Pancreas (tissue), 10 donors: ENCODE results near the gene ATG9B. TPM values are rescaled to one million over a fixed set of nuclear protein-coding genes. Genes with fewer than 3 reads are reported as not detected.
"Not testable (repeated sequence)": the region's sequence is repeated elsewhere in the genome, so short reads cannot be mapped to it uniquely, and the experiment has no call there.

Source experiments
- ATAC-seq, 4 donors: fragments of 200-7000 bp; cut with Tn5 transposase; one replicate each; pipeline versions ENCODE4 v1.8.0 to v1.9.1; 2020; ENCODE audit warnings: mild to moderate bottlenecking in 4 of 4, moderate library complexity in 4 of 4
- DNase-seq, 6 donors: peaks; one replicate each; pipeline ENCODE4 v3.0.0-alpha.2; 2020
- FAIRE-seq: peaks from 2 replicates; lab custom pipeline; 2012; peaks lifted over from hg19 to GRCh38; lab: Jason Lieb, UNC
- H3K27ac ChIP-seq, 4 donors: fragments of 200-600 bp; sonication (generic); 1 replicate in 3 of 4; 2 replicates in 1 of 4; pipeline versions ENCODE4 v1.5.0 to v1.8.0; 2020
- H3K27me3 ChIP-seq, 4 donors: fragments of 200-600 bp; one replicate each; pipeline ENCODE4 v1.8.0; 2021
- H3K36me3 ChIP-seq, 3 donors: fragments of 200-600 bp; sonication (generic) in 1 of 3; one replicate each; pipeline versions ENCODE4 v1.5.0 to v1.8.0; 2020 to 2021
- H3K4me1 ChIP-seq, 3 donors: fragments of 200-600 bp; one replicate each; pipeline ENCODE4 v1.8.0; 2021
- H3K4me3 ChIP-seq, 4 donors: fragments of 200-600 bp; sonication (generic) in 2 of 4; one replicate each; pipeline versions ENCODE4 v1.5.0 to v1.8.0; 2020 to 2021
- H3K9me3 ChIP-seq, 4 donors: fragments of 200-600 bp; one replicate each; pipeline ENCODE4 v1.8.0; 2021
- CTCF ChIP-seq, 4 donors: fragments of 200-600 bp; sonication (generic) in 3 of 4; IDR thresholded peaks; one replicate each; pipeline versions ENCODE4 v1.5.0 to v1.8.0; 2021; ENCODE audit warnings: antibody characterized with exemption in 4 of 4
- WGBS, 2 donors: extraction: QIAGEN DNeasy Blood & Tissue Kit; methylation state at CpG; one replicate each; pipeline ENCODE4 v1.1.7; 2013; 5-methylcytosine and 5-hydroxymethylcytosine counted together
- intact Hi-C, 3 donors: fragments of 100-400 bp; cut with DNase I; formaldehyde crosslinking; loops; one replicate each; pipeline versions ENCODE4 v1.11.1 to v1.14.2; 2022
- polyA plus RNA-seq, 2 donors: library from polyadenylated mRNA; stranded (reverse); fragments of 200-250 nt; gene quantifications; one replicate each; pipeline ENCODE4 v1.2.3, GENCODE V29; 2013
- total RNA-seq, 6 donors: library from RNA; stranded (reverse); fragmentation: NEBNext Ultra II Directional in 4 of 6; extraction: Animal tissue kit (Norgen Biotek cat#: 25700) in 4 of 6; gene quantifications; one replicate each; pipeline versions ENCODE4 v1.2.1 to v1.2.4, GENCODE V29; 2021 to 2023
- donor health status: healthy with polysubstance abuse.
- donor health status: DM: no; HTN: no; CAD: no; lungs with moderate emphysema.
- donor health status: DM: no; HTN: no; CAD: no.
- donor health status: control.
- donor health status: control.
- donor health status: Bipolar disorder and iron deficiency.
- donor health status: DM: yes; HTN: yes; CAD: no.
- donor health status: DM: no; HTN: no; CAD: no.
- donor health status: DM: no; HTN: no; CAD: no.
- donor health status: DM: yes; HTN: yes; CAD: no.

ATG9B gene
- total and polyA plus RNA-seq, 8 donors: 0.06 to 1.5 (median 0.28) TPM; not detected in 1

GRCh38 chr7:151012911-151013347 is 11.4 kb downstream of the ATG9B start:
- DNase-seq: peak in 2 of 6 donors; percentile 37 to 44

GRCh38 chr7:151012031-151012692 is 12.1 kb downstream of the ATG9B start:
- Histone ChIP-seq H3K36me3 (no peaks in the 10 kb centered on the region), H3K27me3 (peaks cover 0 to 4% (median 0%) of the 10 kb centered on the region in 4 donors), H3K27ac (no peak overlapping the region), H3K4me1 (peaks cover 0 to 13% (median 0%) of the 10 kb centered on the region in 3 donors), H3K9me3 (no peaks in the 10 kb centered on the region), H3K4me3 (no peak overlapping the region)
- intact Hi-C loops: no loop called here
- TF ChIP-seq CTCF (IDR thresholded peaks at IDR 0.05): no peak
- WGBS, 2 donors: 55 to 59% methylated on average over 6 of the region's 6 CpGs
- DNase-seq: peak in 1 of 6 donors; percentile 36
- no peak for ATAC-seq
- no peak for FAIRE-seq

More at GRCh38 chr7:151012911-151013347, 11.4 kb downstream of the ATG9B start:
- Histone ChIP-seq H3K27me3 (peaks cover 0 to 4% (median 0%) of the 10 kb centered on the region in 4 donors), H3K4me1 (peaks cover 0 to 14% (median 0%) of the 10 kb centered on the region in 3 donors), H3K9me3 (no peaks in the 10 kb centered on the region), H3K27ac (no peak overlapping the region), H3K4me3 (peak overlapping the region in 1 of 4 donors; percentile 32), H3K36me3 (no peaks in the 10 kb centered on the region)
- no peak for FAIRE-seq
- peak; percentile 31 to 76 (median 58) for ATAC-seq
- intact Hi-C loops: no loop called here
- 11 to 14% methylated on average over 23 of the region's 23 CpGs for WGBS, 2 donors
- TF ChIP-seq CTCF (IDR thresholded peaks at IDR 0.05): peak in 2 of 4 donors; percentile 21 to 24

DNA sequence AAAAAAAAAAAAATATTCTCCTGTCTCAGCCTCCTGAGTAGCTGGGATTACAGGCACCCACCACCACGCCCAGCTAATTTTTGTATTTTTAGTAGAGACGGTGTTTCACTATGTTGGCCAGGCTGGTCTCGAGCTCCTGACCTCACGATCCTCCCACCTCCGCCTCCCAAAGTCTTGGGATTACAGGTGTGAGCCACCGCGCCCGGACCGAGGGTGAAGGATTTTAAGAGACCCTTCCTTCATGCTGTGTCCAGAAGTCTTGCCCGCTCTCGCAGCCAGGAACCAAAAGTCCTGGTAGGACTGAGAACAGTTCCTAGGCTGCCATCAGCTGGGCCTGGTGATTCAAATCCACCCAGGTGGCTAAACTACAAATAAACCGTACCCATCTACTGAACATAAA is 12.7 kb downstream of the ATG9B start:
- DNase-seq: peak in 1 of 6 donors; percentile 27
- H3K27me3 ChIP-seq, H3K9me3 ChIP-seq, ATAC-seq, FAIRE-seq, H3K36me3 ChIP-seq, H3K27ac ChIP-seq, H3K4me3 ChIP-seq, intact Hi-C loops: not testable (repeated sequence)
- H3K4me1 ChIP-seq: peaks cover 0 to 13% (median 0%) of the 10 kb centered on the region in 3 donors
- 81 to 84% methylated on average over 12 of the region's 12 CpGs for WGBS, 2 donors

DNA sequence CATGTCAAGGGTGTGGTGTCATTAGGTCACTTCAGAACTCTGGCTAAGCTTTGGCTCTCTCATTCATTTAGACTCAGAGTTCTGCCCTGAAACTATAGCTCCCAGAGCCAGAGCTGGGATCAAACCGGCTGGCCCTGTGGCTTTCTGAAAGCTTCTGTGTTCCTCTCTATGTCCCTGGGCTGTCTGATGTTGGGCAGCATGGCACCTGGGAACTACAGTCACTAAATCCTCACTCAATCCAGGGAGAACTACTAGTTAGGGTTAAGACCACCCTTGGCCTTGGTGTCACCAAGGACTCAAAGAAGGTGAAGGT is 13.2 kb downstream of the ATG9B start:
- peaks cover 0 to 13% (median 0%) of the 10 kb centered on the region in 3 donors for H3K4me1 ChIP-seq
- DNase-seq (peak in 1 of 6 donors; percentile 9), FAIRE-seq (no peak), ATAC-seq (no peak)
- H3K27ac ChIP-seq: no peak overlapping the region
- no peak overlapping the region for H3K4me3 ChIP-seq
- 31 to 71% methylated on average over 1 of the region's 1 CpG for WGBS, 2 donors
- intact Hi-C loops: no loop called here
- H3K36me3 ChIP-seq: no peaks in the 10 kb centered on the region
- no peak for TF ChIP-seq CTCF (IDR thresholded peaks at IDR 0.05)
- peaks cover 0 to 3% (median 0%) of the 10 kb centered on the region in 4 donors for H3K27me3 ChIP-seq
- no peaks in the 10 kb centered on the region for H3K9me3 ChIP-seq

- no peak overlapping the region for H3K4me3 ChIP-seq
- 40 to 45% methylated on average over 18 of the region's 18 CpGs for WGBS, 2 donors
- ATAC-seq (no peak), FAIRE-seq (no peak), DNase-seq (peak in 1 of 6 donors; percentile 71)
- no peaks in the 10 kb centered on the region for H3K9me3 ChIP-seq
- TF ChIP-seq CTCF (IDR thresholded peaks at IDR 0.05): no peak
- no peak overlapping the region for H3K27ac ChIP-seq
- H3K4me1 ChIP-seq: peaks cover 0 to 13% (median 0%) of the 10 kb centered on the region in 3 donors
- H3K36me3 ChIP-seq: no peaks in the 10 kb centered on the region
- intact Hi-C loops: no loop called here
- H3K27me3 ChIP-seq: no peaks in the 10 kb centered on the region
Measured at GRCh38 chr7:151010307-151011096, 13.8 kb downstream of the ATG9B start.
